Testis (tissue), 3 donors: ENCODE data around the gene OTUB2. TPM values are rescaled to one million over a fixed set of nuclear protein-coding genes. Genes with fewer than 3 reads are reported as not detected.

Experiments
- DNase-seq: peaks from one replicate; pipeline ENCODE4 v3.0.0-alpha.2; 2019
- H3K27ac ChIP-seq, 2 donors: fragments of 200-600 bp; sonication (generic); one replicate each; pipeline ENCODE4 v1.5.1; 2019
- H3K27me3 ChIP-seq: fragments of 200-600 bp; sonication (generic); one replicate; pipeline ENCODE4 v1.5.1; 2019
- H3K36me3 ChIP-seq: fragments of 200-600 bp; sonication (generic); one replicate; pipeline ENCODE4 v1.5.1; 2017; ENCODE audit warnings: low read depth; ENCODE audit errors: missing control alignments
- H3K4me1 ChIP-seq: fragments of 200-600 bp; sonication (generic); one replicate; pipeline ENCODE4 v1.5.1; 2019
- H3K4me3 ChIP-seq, 2 donors: fragments of 200-600 bp; sonication (generic); one replicate each; pipeline ENCODE4 v1.5.1; 2017 to 2019
- H3K9me3 ChIP-seq: fragments of 200-600 bp; sonication (generic); one replicate; pipeline ENCODE4 v1.5.1; 2017
- CTCF ChIP-seq, 3 experiments: fragments of 450-650 bp in 2 of 3; fragments of 200-600 bp in 1 of 3; sonication (generic) in 1 of 3; IDR thresholded peaks; one replicate each; pipeline ENCODE4 v1.5.1; 2016 to 2019; ENCODE audit warnings: antibody characterized with exemption in 3 of 3, mild to moderate bottlenecking in 2 of 3, moderate library complexity in 1 of 3
- POLR2A ChIP-seq: fragments of 450-650 bp; IDR thresholded peaks from one replicate; pipeline ENCODE4 v1.6.1; 2017; ENCODE audit warnings: antibody characterized with exemption, mild to moderate bottlenecking, moderate library complexity
- WGBS, 2 donors: methylation state at CpG; one replicate each; pipeline ENCODE4 v1.1.5; 2018; 5-methylcytosine and 5-hydroxymethylcytosine counted together
- intact Hi-C: fragments of 100-400 bp; cut with DNase I; formaldehyde crosslinking; loops from one replicate; pipeline ENCODE4 v1.15.1; 2023; ENCODE audit warnings: low total_unique reads
- polyA plus RNA-seq: library from polyadenylated mRNA; stranded (reverse); fragments of 350-450 nt; fragmentation: Illumina TruSeq; extraction: RNeasy Lipid Tissue Mini Kit (QIAGEN cat#74804); gene quantifications from one replicate; pipeline ENCODE4 v1.2.3, GENCODE V29; 2014; ENCODE audit warnings: low read depth, low replicate concordance; ENCODE audit not compliant: insufficient read depth
- total RNA-seq, 2 donors: library from RNA; depleted of rRNA; stranded (reverse); fragments of >200 nt; gene quantifications; one replicate each; pipeline ENCODE4 v1.2.3, GENCODE V29; 2016

Gene OTUB2
- total and polyA plus RNA-seq, 3 donors from 2014 or later = 8.4 to 19.3 (median 16.8) TPM

DNA sequence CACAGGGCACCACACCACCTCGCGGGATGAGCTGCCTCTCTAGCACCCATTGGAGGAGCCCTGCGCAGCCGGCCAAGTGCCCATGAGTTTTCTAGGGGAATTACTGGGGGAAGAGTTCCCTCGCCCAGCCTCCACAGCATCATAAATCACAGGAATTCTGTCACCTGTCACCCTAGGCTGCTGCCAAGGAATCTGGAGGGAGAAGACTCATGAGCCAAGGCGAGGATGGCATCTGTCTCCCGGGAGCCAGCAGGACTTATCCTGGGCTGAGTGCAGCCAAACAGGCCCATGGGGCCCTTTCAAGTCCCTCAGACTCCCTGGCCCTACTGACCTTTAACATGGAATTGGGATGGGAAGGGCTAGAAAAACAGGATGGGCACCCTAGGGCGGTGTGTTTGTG, 7.8 kb upstream of the OTUB2 start:
- no peak overlapping the region for H3K4me3 ChIP-seq
- H3K9me3 ChIP-seq = no peaks in the 10 kb centered on the region
- no peaks in the 10 kb centered on the region for H3K36me3 ChIP-seq
- DNase-seq = no peak
- TF ChIP-seq CTCF (IDR thresholded peaks at IDR 0.05) (no peak), POLR2A (no peak)
- no peaks in the 10 kb centered on the region for H3K27me3 ChIP-seq
- H3K4me1 ChIP-seq = no peaks in the 10 kb centered on the region
- intact Hi-C loops = no loop called here
- 89% methylated on average over 8 of the region's 8 CpGs for WGBS, 2 donors
- H3K27ac ChIP-seq = no peak overlapping the region

GRCh38 chr14:94019329-94019728, 6.8 kb upstream of the OTUB2 start:
- Histone ChIP-seq H3K9me3 (no peaks in the 10 kb centered on the region), H3K27ac (no peak overlapping the region), H3K27me3 (no peaks in the 10 kb centered on the region), H3K36me3 (no peaks in the 10 kb centered on the region), H3K4me3 (no peak overlapping the region), H3K4me1 (no peaks in the 10 kb centered on the region)
- WGBS, 2 donors = 71 to 72% methylated on average over 6 of the region's 6 CpGs
- intact Hi-C loops = no loop called here
- TF ChIP-seq POLR2A = no peak
- no peak for TF ChIP-seq CTCF (IDR thresholded peaks at IDR 0.05)
- no peak for DNase-seq

GRCh38 chr14:94020267-94020666, 5.9 kb upstream of the OTUB2 start:
- Histone ChIP-seq H3K27me3 (no peaks in the 10 kb centered on the region), H3K9me3 (no peaks in the 10 kb centered on the region), H3K4me1 (no peaks in the 10 kb centered on the region), H3K27ac (no peak overlapping the region), H3K4me3 (no peak overlapping the region), H3K36me3 (no peaks in the 10 kb centered on the region)
- no peak for DNase-seq
- intact Hi-C loops = no loop called here
- TF ChIP-seq CTCF (IDR thresholded peaks at IDR 0.05) = no peak
- no peak for TF ChIP-seq POLR2A
- 72 to 82% methylated on average over 4 of the region's 4 CpGs for WGBS, 2 donors

DNA sequence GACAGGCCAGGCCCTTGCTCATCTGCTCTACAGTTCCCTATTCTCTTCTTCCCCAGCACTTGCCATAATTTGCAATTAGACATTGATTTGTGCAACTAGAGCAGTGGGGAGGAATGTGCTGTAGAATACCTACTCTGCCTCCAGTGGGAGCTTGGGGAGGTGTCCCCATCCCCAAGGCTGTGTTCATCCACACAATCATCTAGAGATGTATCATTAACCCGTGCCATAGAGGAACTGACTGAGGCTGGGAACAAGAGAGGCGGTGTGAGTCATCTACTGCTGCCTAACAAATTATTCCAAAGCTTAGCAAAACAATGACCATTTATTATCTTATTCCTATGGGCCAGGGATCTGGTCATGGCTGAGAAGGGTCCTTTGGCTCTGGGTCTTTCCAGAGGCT, 5.1 kb upstream of the OTUB2 start:
- WGBS, 2 donors = 83 to 84% methylated on average over 1 to 2 of the region's 2 CpGs
- Histone ChIP-seq H3K27ac (no peak overlapping the region), H3K4me3 (no peak overlapping the region), H3K36me3 (no peaks in the 10 kb centered on the region), H3K9me3 (no peaks in the 10 kb centered on the region), H3K4me1 (no peaks in the 10 kb centered on the region), H3K27me3 (no peaks in the 10 kb centered on the region)
- no peak for TF ChIP-seq POLR2A
- TF ChIP-seq CTCF (IDR thresholded peaks at IDR 0.05) = no peak
- DNase-seq = no peak
- intact Hi-C loops = no loop called here

- Histone ChIP-seq H3K36me3 (no peaks in the 10 kb centered on the region), H3K9me3 (no peaks in the 10 kb centered on the region), H3K27ac (no peak overlapping the region), H3K27me3 (no peaks in the 10 kb centered on the region), H3K4me1 (no peaks in the 10 kb centered on the region), H3K4me3 (no peak overlapping the region)
- no peak for TF ChIP-seq CTCF (IDR thresholded peaks at IDR 0.05)
- no peak for TF ChIP-seq POLR2A
- WGBS, 2 donors = 74 to 77% methylated on average over 10 of the region's 10 CpGs
- no peak for DNase-seq
- intact Hi-C loops = no loop called here
These were observed 4.6 kb upstream of the OTUB2 start for GRCh38 chr14:94021416-94022157.
